NB4 (cell line): ENCODE results near the gene ARHGEF38.

Source experiments
- DNase-seq: peaks from one replicate; pipeline ENCODE4 v3.0.0; 2010; ENCODE audit warnings: low read depth
- H3K4me3 ChIP-seq: one replicate; pipeline ENCODE4 v1.5.1; 2011; ENCODE audit warnings: mild to moderate bottlenecking, low read depth, low read length, moderate library complexity
- MYC ChIP-seq: IDR thresholded peaks from 2 replicates; pipeline ENCODE4 v1.6.1; 2011; ENCODE audit warnings: low read depth, low read length
- POLR2A ChIP-seq: IDR thresholded peaks from 2 replicates; pipeline ENCODE4 v1.6.1; 2011; ENCODE audit warnings: mild to moderate bottlenecking; ENCODE audit not compliant: insufficient read length; ENCODE audit errors: extremely low read depth
- TF ChIP-seq, protein P1 (sequence below): IDR thresholded peaks from one replicate; pipeline ENCODE4 v1.5.1; 2012; ENCODE audit warnings: low read depth, low read length
- TF ChIP-seq, protein P2 (sequence below): IDR thresholded peaks from 2 replicates; pipeline ENCODE4 v1.6.1; 2011; ENCODE audit warnings: low read depth, low read length

Gene ARHGEF38

DNA sequence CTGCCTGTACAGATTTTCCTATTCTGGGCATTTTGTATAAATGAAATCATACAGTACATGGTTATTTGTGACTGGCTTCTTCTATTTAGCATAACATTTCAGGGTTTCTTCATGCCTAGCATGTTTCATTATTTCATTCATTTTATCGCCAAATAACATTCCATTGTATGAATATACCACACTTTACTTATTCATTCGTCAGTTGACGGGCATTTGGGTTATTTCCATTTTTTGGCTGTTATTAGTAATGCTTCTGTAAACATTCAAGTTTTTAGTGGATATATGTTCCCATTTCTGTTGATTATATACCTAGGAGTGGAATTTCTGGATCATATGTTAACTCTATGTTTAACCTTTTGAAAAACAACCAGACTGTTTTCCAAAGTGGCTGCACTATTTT lies 108.6 kb downstream of the ARHGEF38 start:
- H3K4me3 ChIP-seq = no peak overlapping the region
- DNase-seq = no peak
- TF ChIP-seq MYC (no peak), POLR2A (no peak)
- TF ChIP-seq, protein P1, sequence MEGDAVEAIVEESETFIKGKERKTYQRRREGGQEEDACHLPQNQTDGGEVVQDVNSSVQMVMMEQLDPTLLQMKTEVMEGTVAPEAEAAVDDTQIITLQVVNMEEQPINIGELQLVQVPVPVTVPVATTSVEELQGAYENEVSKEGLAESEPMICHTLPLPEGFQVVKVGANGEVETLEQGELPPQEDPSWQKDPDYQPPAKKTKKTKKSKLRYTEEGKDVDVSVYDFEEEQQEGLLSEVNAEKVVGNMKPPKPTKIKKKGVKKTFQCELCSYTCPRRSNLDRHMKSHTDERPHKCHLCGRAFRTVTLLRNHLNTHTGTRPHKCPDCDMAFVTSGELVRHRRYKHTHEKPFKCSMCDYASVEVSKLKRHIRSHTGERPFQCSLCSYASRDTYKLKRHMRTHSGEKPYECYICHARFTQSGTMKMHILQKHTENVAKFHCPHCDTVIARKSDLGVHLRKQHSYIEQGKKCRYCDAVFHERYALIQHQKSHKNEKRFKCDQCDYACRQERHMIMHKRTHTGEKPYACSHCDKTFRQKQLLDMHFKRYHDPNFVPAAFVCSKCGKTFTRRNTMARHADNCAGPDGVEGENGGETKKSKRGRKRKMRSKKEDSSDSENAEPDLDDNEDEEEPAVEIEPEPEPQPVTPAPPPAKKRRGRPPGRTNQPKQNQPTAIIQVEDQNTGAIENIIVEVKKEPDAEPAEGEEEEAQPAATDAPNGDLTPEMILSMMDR = no peak

DNA sequence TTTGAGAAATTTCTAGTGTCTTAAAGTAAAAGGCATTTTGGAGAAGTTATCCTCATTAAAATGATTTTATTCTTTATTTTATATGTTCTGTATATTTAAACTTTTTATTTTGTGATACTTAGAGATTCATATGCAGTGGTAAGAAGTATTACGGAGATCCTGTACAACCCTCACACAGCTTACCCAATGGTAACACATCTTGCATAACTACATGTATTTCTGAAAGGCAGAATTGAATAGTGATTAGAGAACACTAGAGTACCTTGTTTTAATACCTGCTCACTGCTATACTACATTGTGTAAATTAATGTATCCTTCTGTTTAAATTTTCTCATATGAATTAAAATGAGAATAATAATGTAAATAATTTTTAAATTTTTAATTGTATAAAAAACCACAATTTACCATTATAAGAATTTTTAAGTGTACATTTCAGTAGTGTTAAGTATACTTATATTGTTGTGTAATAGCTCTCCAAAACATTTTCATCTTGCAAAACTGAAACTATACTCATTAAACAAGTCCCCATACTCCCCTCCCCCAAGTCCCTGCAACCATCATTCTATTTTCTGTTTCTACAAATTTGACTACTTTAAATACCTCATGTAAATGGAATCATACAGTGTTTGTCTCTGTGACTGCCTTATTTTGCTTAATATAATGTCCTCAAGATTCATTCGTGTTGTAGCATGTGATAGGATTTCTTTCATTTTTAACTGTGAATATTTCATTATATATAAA lies 110.7 kb downstream of the ARHGEF38 start:
- H3K4me3 ChIP-seq = no peak overlapping the region
- DNase-seq = no peak
- TF ChIP-seq, protein P1 = no peak
- TF ChIP-seq POLR2A = no peak
- TF ChIP-seq, protein P2, sequence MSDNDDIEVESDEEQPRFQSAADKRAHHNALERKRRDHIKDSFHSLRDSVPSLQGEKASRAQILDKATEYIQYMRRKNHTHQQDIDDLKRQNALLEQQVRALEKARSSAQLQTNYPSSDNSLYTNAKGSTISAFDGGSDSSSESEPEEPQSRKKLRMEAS = no peak
- no peak for TF ChIP-seq MYC

DNA sequence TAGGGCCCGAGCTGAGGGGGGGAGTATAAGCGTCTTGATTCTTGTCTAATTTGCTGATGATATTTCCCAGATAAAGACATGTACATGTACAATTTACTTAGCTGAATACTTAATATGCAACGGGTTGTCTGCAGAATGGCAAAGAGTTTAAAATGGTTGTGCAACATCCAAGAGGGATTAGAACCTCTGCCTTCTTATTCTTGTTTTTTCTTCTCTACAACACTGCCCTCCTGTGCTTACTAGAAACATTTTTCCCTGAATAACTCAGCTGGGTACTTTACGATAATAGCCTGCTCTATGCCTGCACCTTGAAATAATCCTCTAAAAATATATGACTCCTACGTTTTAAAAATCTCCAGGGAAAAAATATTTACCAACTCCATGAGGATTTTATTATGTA lies 114.3 kb downstream of the ARHGEF38 start:
- no peak for TF ChIP-seq POLR2A
- no peak for TF ChIP-seq MYC
- TF ChIP-seq, protein P2 = no peak
- TF ChIP-seq, protein P1 = no peak
- no peak overlapping the region for H3K4me3 ChIP-seq
- DNase-seq = peak; percentile 37

DNA sequence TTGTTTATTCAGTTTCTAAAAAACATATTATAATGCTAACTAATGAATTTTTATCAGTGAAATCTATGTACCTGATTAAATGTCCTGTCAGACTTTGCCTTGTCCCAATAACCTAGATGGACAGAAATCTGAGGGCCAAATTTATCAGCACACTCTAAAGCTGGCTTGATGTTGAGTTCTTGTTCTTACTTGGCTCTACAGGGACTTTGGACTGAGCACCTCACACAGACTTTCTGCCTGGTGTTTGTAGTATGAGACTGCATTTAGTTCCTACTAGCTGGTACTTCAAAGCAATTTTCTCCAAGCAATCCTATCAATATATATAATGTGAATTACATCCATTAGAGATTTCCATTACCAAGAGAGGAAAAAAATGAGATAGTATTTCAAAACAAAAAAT lies 118.3 kb downstream of the ARHGEF38 start:
- DNase-seq = no peak
- TF ChIP-seq MYC (no peak), POLR2A (no peak)
- TF ChIP-seq, protein P2 = no peak
- TF ChIP-seq, protein P1 = no peak

DNA sequence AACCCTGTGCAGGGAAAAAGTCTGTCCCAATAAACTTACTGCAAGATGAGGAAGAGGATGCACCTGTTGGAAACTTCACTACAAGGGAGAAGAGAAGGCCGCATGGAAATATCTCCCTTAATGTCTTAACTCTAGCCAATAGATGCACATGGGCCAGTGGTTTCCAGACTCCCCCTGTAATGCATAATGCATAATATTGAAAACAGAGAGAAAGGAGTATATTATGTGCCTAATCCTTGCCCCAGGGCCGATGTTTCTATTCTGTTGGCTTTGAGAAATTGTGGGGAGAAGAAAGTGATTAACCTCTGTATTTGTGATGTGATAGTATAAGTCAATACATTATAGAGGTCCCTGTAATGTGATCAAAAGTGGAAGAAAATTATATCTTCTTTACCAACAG lies 118.9 kb downstream of the ARHGEF38 start:
- DNase-seq = no peak
- TF ChIP-seq, protein P1 = no peak
- TF ChIP-seq, protein P2 = no peak
- no peak for TF ChIP-seq MYC
- TF ChIP-seq POLR2A = no peak
- H3K4me3 ChIP-seq = no peak overlapping the region

More for the DNA sequence above, 118.3 kb downstream of the ARHGEF38 start:
- H3K4me3 ChIP-seq = no peak overlapping the region

DNA sequence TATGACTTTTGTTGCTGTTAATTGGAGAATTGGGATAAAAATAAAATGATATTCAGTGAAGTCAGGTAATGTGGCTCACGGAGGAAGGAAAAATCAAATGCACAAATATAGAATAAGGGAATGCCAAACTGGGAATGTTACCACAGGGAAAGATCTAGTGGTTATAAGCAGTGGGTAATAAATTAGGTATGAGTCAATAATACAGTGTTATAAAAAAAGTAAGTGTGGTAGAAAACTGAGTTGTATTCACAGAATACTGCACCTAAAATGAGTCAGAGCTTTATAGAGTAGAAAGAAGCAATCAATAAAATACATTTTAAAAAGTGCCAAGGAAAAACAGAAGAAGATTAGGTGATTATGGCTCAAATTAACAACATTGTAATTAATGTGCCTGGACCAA lies 121.6 kb downstream of the ARHGEF38 start:
- no peak overlapping the region for H3K4me3 ChIP-seq
- TF ChIP-seq, protein P1 = no peak
- no peak for TF ChIP-seq MYC
- TF ChIP-seq, protein P2 = no peak
- TF ChIP-seq POLR2A = no peak

More for the DNA sequence above, 121.6 kb downstream of the ARHGEF38 start:
- DNase-seq = no peak
